GM12878 (cell line): ENCODE measurements around the gene MACROD2. TPM values are rescaled to one million over a fixed set of nuclear protein-coding genes. Genes with fewer than 3 reads are reported as not detected.

Experiments used
- ATAC-seq: fragments of 200-7000 bp; cut with Tn5 transposase; 3 replicates; pipeline ENCODE4 v1.9.1; 2020; ENCODE audit warnings: mild to moderate bottlenecking, moderate library complexity
- BruUV-seq: library from RNA; stranded (reverse); fragments of 400-500 nt; replicated peaks from 2 replicates; lab custom pipeline; 2021; lab: Mats Ljungman, UMichigan
- CTCF ChIA-PET: fragments of 300-600 bp; sonication (Branson Sonifier 250); formaldehyde crosslinking; extraction: SDS; loops from one replicate; lab custom pipeline; 2021; ENCODE audit warnings: inconsistent platforms; lab: Yijun Ruan, JAX
- POLR2A ChIA-PET: fragments of 350-600 bp; formaldehyde crosslinking; extraction: SDS; loops from one replicate; lab custom pipeline; 2021; ENCODE audit warnings: inconsistent platforms; lab: Charles Lee
- RAD21 ChIA-PET: fragments of 300-600 bp; sonication (Branson Sonifier 250); formaldehyde crosslinking; loops from one replicate; lab custom pipeline; 2023; ENCODE audit warnings: antibody characterized with exemption; ENCODE audit not compliant: unreplicated experiment; lab: Charles Lee
- SMC1A ChIA-PET: fragments of 300-600 bp; sonication (Branson Sonifier 250); formaldehyde crosslinking; loops from one replicate; lab custom pipeline; 2023; ENCODE audit not compliant: unreplicated experiment, uncharacterized antibody; lab: Charles Lee
- DNase-seq: peaks from one replicate; pipeline ENCODE4 v3.0.0-alpha.2; 2011; ENCODE audit warnings: low read depth, low spot score
- FAIRE-seq: peaks from 3 replicates; lab custom pipeline; 2011; peaks lifted over from hg19 to GRCh38; lab: Jason Lieb, UNC
- H2AFZ ChIP-seq: 2 replicates; pipeline ENCODE4 v1.6.0; 2011; ENCODE audit warnings: low read depth, low read length, control low read depth; ENCODE audit not compliant: control insufficient read depth
- H3K27ac ChIP-seq: 2 replicates; pipeline ENCODE4 v1.5.1; 2011; ENCODE audit warnings: control low read depth; ENCODE audit not compliant: control insufficient read depth, insufficient read depth
- H3K27me3 ChIP-seq, 2 experiments: replicated peaks in 1 of 2; 2 replicates each; pipeline versions ENCODE4 v1.6.0 to v1.6.1; 2011; ENCODE audit warnings: low read length in 1 of 2; ENCODE audit not compliant: control insufficient read depth in 2 of 2, insufficient read depth in 2 of 2
- H3K36me3 ChIP-seq, 2 experiments: 2 replicates each; pipeline ENCODE4 v1.5.1; 2011; ENCODE audit warnings: low read length in 1 of 2; ENCODE audit not compliant: control insufficient read depth in 2 of 2, insufficient read depth in 2 of 2
- H3K4me1 ChIP-seq: 2 replicates; pipeline ENCODE4 v1.6.1; 2011; ENCODE audit warnings: mild to moderate bottlenecking, low read length, moderate library complexity, mixed read lengths; ENCODE audit not compliant: control insufficient read depth, insufficient read depth
- H3K4me2 ChIP-seq: 2 replicates; pipeline ENCODE4 v1.6.0; 2011; ENCODE audit warnings: control low read depth; ENCODE audit not compliant: control insufficient read depth, insufficient read depth
- H3K4me3 ChIP-seq: fragments of 200-600 bp; sonication (generic); 2 replicates; pipeline ENCODE4 v1.5.1; 2016
- H3K79me2 ChIP-seq: 2 replicates; pipeline ENCODE4 v1.6.0; 2011; ENCODE audit warnings: low read length; ENCODE audit not compliant: control insufficient read depth, insufficient read depth
- H3K9ac ChIP-seq: 2 replicates; pipeline ENCODE4 v1.8.0; 2011; ENCODE audit warnings: low read length, control low read depth, mixed read lengths; ENCODE audit not compliant: control insufficient read depth, insufficient read depth
- H3K9me3 ChIP-seq: replicated peaks from 3 replicates; pipeline ENCODE4 v1.5.1; 2011; ENCODE audit warnings: mild to moderate bottlenecking, low read length; ENCODE audit not compliant: control insufficient read depth, insufficient read depth
- H4K20me1 ChIP-seq: 2 replicates; pipeline ENCODE4 v1.6.0; 2011; ENCODE audit not compliant: control insufficient read depth, insufficient read depth
- CBX5 ChIP-seq: sonication (generic); IDR thresholded peaks from 2 replicates; pipeline ENCODE4 v1.6.1; 2016; ENCODE audit warnings: low read depth, moderate library complexity, mild to moderate bottlenecking, inconsistent platforms
- CHD4 ChIP-seq: fragments of 200-600 bp; sonication (generic); IDR thresholded peaks from 2 replicates; pipeline ENCODE4 v1.6.1; 2016; ENCODE audit warnings: mild to moderate bottlenecking
- EED ChIP-seq: sonication (generic); IDR thresholded peaks from 2 replicates; pipeline ENCODE4 v1.6.1; 2016; ENCODE audit warnings: antibody characterized with exemption, low read depth
- EP300 ChIP-seq, 2 experiments: fragments of 150-350 bp in 1 of 2; IDR thresholded peaks; 2 replicates each; pipeline ENCODE4 v1.6.1; 2011 to 2012; ENCODE audit warnings: low read depth in 2 of 2, low read length in 2 of 2, borderline replicate concordance in 1 of 2, improper control_type of control experiment in 1 of 2, inconsistent platforms in 1 of 2; ENCODE audit not compliant: control insufficient read depth in 1 of 2
- GABPA ChIP-seq: IDR thresholded peaks from 2 replicates; pipeline ENCODE4 v1.6.1; 2014; ENCODE audit warnings: antibody characterized with exemption, low read depth, mild to moderate bottlenecking, inconsistent platforms
- IKZF2 ChIP-seq, 2 experiments: fragments of 450-650 bp; IDR thresholded peaks; 2 replicates each; pipeline ENCODE4 v1.6.1; 2017; ENCODE audit warnings: mild to moderate bottlenecking in 2 of 2, moderate library complexity in 2 of 2
- KDM1A ChIP-seq: fragments of 200-600 bp; sonication (generic); IDR thresholded peaks from 2 replicates; pipeline ENCODE4 v1.6.1; 2016; ENCODE audit warnings: borderline replicate concordance
- KLF5 ChIP-seq: fragments of 450-650 bp; IDR thresholded peaks from 2 replicates; pipeline ENCODE4 v1.6.1; 2014; ENCODE audit warnings: mild to moderate bottlenecking; ENCODE audit not compliant: partially characterized antibody
- NRF1 ChIP-seq: conservative IDR thresholded peaks from 2 replicates; pipeline ENCODE4 v1.6.1; 2011; ENCODE audit warnings: mild to moderate bottlenecking, low read depth, low read length, improper control_type of control experiment
- RAD51 ChIP-seq: fragments of 450-650 bp; IDR thresholded peaks from 2 replicates; pipeline ENCODE4 v1.6.1; 2016; ENCODE audit warnings: moderate library complexity, mild to moderate bottlenecking, inconsistent platforms
- SMAD5 ChIP-seq: IDR thresholded peaks from 2 replicates; pipeline ENCODE4 v1.6.1; 2016; ENCODE audit warnings: antibody characterized with exemption, low read depth
- SP1 ChIP-seq: IDR thresholded peaks from one replicate; pipeline ENCODE4 v1.6.1; 2011; ENCODE audit warnings: low read depth, low read length
- STAT3 ChIP-seq: IDR thresholded peaks from 2 replicates; pipeline ENCODE4 v1.6.1; 2011; ENCODE audit warnings: low read depth, low read length, improper control_type of control experiment
- TCF7 ChIP-seq: IDR thresholded peaks from 2 replicates; pipeline ENCODE4 v1.6.1; 2014; ENCODE audit warnings: antibody characterized with exemption, borderline replicate concordance
- YBX1 ChIP-seq: fragments of 450-650 bp; IDR thresholded peaks from 2 replicates; pipeline ENCODE4 v1.6.1; 2016; ENCODE audit warnings: antibody characterized with exemption
- WGBS: methylation state at CpG from one replicate; pipeline ENCODE4 v1.1.6; 2016; ENCODE audit warnings: low lambda C conversion rate; ENCODE audit not compliant: insufficient replicate concordance, insufficient coverage; ENCODE audit errors: missing lambda C conversion rate; 5-methylcytosine and 5-hydroxymethylcytosine counted together
- in situ Hi-C: fragments of 300-500 bp; cut with MboI; formaldehyde crosslinking; loops from 9 replicates; pipeline ENCODE4 v1.14.3; 2018; ENCODE audit warnings: mixed read lengths
- intact Hi-C: fragments of 100-400 bp; cut with micrococcal nuclease; formaldehyde crosslinking; loops from one replicate; pipeline ENCODE4 v1.14.2; 2022; ENCODE audit not compliant: unreplicated experiment
- polyA plus RNA-seq, 11 experiments: library from polyadenylated mRNA; depleted of rRNA in 4 of 11; unstranded in 6 of 11; stranded (reverse) in 5 of 11; fragments of >200 nt; fragmentation: Nextera tagmentation in 4 of 11; fragmentation: Illumina TruSeq in 1 of 11; extraction: Ambion mirVana in 4 of 11; extraction: Trizol in 1 of 11; gene quantifications; 1 replicate in 1 of 11; 2 replicates in 10 of 11; pipeline versions ENCODE4 v1.2.1 to v1.2.3, GENCODE V29; 2011 to 2016; ENCODE audit warnings: inconsistent platforms in 2 of 11, missing spikeins in 2 of 11, low read depth in 1 of 11
- total RNA-seq, 4 experiments: library from RNA; depleted of rRNA in 3 of 4; stranded (reverse); fragments of >200 nt in 3 of 4; fragmentation: Illumina TruSeq in 1 of 4; extraction: Trizol in 1 of 4; gene quantifications; 2 replicates each; pipeline versions ENCODE4 v1.2.1 to v1.2.3, GENCODE V29; 2013 to 2021
- TF ChIP-seq, protein P1 (sequence below): IDR thresholded peaks from 2 replicates; pipeline ENCODE4 v1.6.1; 2011; ENCODE audit warnings: low read depth, low read length, improper control_type of control experiment, borderline replicate concordance
- TF ChIP-seq, protein P2 (sequence below): fragments of 150-350 bp; IDR thresholded peaks from 2 replicates; pipeline ENCODE4 v1.6.1; 2014; ENCODE audit warnings: mild to moderate bottlenecking, low read depth, low read length

MACROD2 gene
- total and polyA plus RNA-seq, 10 of the 15 experiments (the other 5 are each of a cell fraction or from before 2014, with no cell fraction given): 1.1 to 21.5 (median 2.2) TPM

- no peaks in the 10 kb centered on the region for H3K4me1 ChIP-seq
- no peak for TF ChIP-seq IKZF2 (IDR thresholded peaks at IDR 0.05)
- no peak for TF ChIP-seq CBX5
- no peak for TF ChIP-seq TCF7
- no peak for TF ChIP-seq YBX1
- TF ChIP-seq NRF1: no peak
- TF ChIP-seq CHD4: no peak
- WGBS: 39% methylated on average over 8 of the region's 8 CpGs
- BruUV-seq: no TSS peak
- no peak overlapping the region for H3K9ac ChIP-seq
- no peak overlapping the region for H3K4me3 ChIP-seq
- H3K27me3 ChIP-seq: no peaks in the 10 kb centered on the region
- FAIRE-seq (no peak), DNase-seq (no peak), ATAC-seq (no peak)
- in situ Hi-C loops: no loop called here
- ChIA-PET RAD21 (no interaction called here), POLR2A (no interaction called here), SMC1A (interaction anchor here (1.0 kb wide), 1 partner anchor 11 kb away, joined by 5 read pairs; no protein-coding TSS in a partner anchor), CTCF (no interaction called here)
- no peak overlapping the region for H2AFZ ChIP-seq
- no peak overlapping the region for H3K27ac ChIP-seq
- no peaks in the 10 kb centered on the region for H3K79me2 ChIP-seq
- H4K20me1 ChIP-seq: no peaks in the 10 kb centered on the region
- no peaks in the 10 kb centered on the region; the same call in 2 of the 3 replicates for H3K9me3 ChIP-seq
- H3K36me3 ChIP-seq: no peaks in the 10 kb centered on the region
- intact Hi-C loops: no loop called here
- no peak overlapping the region for H3K4me2 ChIP-seq
Measured at GRCh38 chr20:15847196-15847784, 1852.0 kb downstream of the MACROD2 start.

- no peak for ATAC-seq
- SMC1A ChIA-PET: interaction anchor here (1.0 kb wide), 1 partner anchor 11 kb away, joined by 5 read pairs; no protein-coding TSS in a partner anchor
- no peak overlapping the region for H3K4me3 ChIP-seq
- CTCF ChIA-PET: no interaction called here
- intact Hi-C loops: no loop called here
- no peaks in the 10 kb centered on the region; the same call in 2 of the 3 replicates for H3K9me3 ChIP-seq
- H3K9ac ChIP-seq: no peak overlapping the region
- H3K27ac ChIP-seq: no peak overlapping the region
- H3K79me2 ChIP-seq: no peaks in the 10 kb centered on the region
- H4K20me1 ChIP-seq: no peaks in the 10 kb centered on the region
- FAIRE-seq: no peak
- no peaks in the 10 kb centered on the region for H3K4me1 ChIP-seq
- H3K36me3 ChIP-seq: no peaks in the 10 kb centered on the region
- no peak for DNase-seq
- in situ Hi-C loops: no loop called here
- H3K4me2 ChIP-seq: no peak overlapping the region
- H2AFZ ChIP-seq: no peak overlapping the region
- POLR2A ChIA-PET: no interaction called here
- no peaks in the 10 kb centered on the region for H3K27me3 ChIP-seq
- RAD21 ChIA-PET: no interaction called here
- no TSS peak for BruUV-seq
- WGBS: 37% methylated on average over 3 of the region's 3 CpGs
- no peak for TF ChIP-seq KLF5
- TF ChIP-seq, protein P1, sequence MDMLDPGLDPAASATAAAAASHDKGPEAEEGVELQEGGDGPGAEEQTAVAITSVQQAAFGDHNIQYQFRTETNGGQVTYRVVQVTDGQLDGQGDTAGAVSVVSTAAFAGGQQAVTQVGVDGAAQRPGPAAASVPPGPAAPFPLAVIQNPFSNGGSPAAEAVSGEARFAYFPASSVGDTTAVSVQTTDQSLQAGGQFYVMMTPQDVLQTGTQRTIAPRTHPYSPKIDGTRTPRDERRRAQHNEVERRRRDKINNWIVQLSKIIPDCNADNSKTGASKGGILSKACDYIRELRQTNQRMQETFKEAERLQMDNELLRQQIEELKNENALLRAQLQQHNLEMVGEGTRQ: no peak
- no peak for TF ChIP-seq STAT3
- TF ChIP-seq EED: no peak
- TF ChIP-seq GABPA: no peak
- no peak for TF ChIP-seq EP300 (IDR thresholded peaks at IDR 0.05; ENCODE audit: borderline replicate concordance in 1 of 2, control insufficient read depth in 1 of 2, low read depth in 2 of 2, low read length in 2 of 2)
- TF ChIP-seq KDM1A: no peak
- TF ChIP-seq, protein P2, sequence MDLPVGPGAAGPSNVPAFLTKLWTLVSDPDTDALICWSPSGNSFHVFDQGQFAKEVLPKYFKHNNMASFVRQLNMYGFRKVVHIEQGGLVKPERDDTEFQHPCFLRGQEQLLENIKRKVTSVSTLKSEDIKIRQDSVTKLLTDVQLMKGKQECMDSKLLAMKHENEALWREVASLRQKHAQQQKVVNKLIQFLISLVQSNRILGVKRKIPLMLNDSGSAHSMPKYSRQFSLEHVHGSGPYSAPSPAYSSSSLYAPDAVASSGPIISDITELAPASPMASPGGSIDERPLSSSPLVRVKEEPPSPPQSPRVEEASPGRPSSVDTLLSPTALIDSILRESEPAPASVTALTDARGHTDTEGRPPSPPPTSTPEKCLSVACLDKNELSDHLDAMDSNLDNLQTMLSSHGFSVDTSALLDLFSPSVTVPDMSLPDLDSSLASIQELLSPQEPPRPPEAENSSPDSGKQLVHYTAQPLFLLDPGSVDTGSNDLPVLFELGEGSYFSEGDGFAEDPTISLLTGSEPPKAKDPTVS: no peak
- TF ChIP-seq RAD51: no peak
- TF ChIP-seq YBX1: no peak
- TF ChIP-seq SP1: no peak
- TF ChIP-seq SMAD5: no peak
Measured at GRCh38 chr20:15848126-15848525, 1852.8 kb downstream of the MACROD2 start.
